ENCODE data around the gene SMARCD1. TPM values are rescaled to one million over a fixed set of nuclear protein-coding genes. Genes with fewer than 3 reads are reported as not detected.

Gene SMARCD1
- polyA plus RNA-seq, 4 donors, result 165 to 182 (median 176) TPM

DNA sequence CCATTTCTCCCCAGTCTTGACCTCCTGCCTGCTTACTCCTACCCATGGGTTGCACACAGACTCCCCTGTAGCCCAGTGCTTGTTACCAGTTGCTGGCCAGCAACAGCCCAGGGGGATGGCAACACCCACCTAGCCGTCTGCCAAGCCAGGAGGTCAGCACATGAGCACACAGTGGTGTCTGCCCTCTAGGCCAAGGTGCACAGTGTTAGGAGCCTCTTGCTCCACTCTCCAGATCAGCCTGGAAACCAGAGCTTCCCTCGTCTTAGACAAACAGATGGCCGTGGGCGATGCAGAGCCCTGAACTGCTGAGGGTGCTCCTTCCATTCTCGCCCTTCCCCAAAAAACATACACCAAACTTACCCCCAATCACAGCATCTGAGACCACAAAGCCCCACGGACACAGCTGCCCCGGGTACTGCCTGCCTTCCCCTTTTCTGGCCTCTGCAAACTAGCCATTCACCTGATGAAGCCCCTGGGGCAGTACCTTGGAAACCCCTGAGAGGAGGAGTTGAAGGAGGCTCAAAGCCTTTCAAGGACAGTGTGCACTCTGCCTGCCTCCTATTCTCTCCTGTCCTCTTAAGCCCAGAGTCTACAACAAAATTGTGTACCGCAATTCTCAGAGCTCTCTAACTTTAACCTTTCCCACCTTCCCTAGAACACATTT lies 17.6 kb downstream of the SMARCD1 start:
- no peak for DNase-seq (ENCODE audit: low read depth in 4 of 4, low spot score in 3 of 4)

DNA sequence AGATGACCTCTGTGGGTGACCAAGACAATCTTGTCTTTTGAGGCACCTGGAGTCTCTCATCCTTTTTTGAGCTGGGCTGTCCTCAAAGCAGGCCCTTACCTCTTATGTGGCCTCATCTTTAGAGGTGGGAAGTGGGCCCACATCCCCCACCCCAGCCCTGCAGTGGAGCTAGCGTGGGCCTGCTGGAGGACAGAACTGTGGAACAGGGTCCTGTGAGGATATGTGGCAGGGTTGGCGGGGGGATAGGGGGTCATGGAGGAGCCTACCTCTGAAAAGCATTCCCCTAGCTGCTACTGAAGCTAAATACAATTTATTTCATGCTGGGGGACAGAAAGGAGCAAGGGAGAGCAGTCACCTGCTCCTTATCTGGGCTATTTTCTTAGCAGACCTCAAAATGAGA lies 18.2 kb downstream of the SMARCD1 start:
- DNase-seq (ENCODE audit: low read depth in 4 of 4, low spot score in 3 of 4), result no peak

DNA sequence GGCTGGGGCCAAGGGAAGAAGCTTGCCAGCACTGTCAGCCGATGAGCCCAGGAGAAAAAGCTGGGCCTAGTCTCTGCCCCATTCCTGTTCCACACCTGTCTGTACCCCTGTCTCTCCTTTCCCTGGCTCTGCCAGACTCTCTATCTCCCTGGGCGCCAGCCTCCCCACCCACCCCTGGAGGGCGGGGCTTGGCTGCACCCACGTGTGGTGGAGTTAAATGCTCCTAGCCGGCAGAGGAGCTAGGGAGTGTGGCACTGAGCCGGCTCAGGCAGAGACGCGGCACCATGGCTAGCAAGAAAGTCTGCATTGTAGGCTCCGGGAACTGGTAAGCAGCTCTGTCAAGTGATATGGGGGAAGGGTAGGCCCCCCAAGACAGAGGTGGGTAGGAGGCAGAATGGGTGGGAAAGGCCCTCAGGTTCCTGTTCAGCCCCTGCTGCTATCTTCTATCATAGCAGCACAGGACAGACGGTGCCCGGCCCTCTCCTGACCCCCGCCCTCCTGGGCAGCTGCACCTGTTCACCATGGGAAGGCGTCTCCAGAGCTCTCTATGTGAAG lies 18.7 kb downstream of the SMARCD1 start, which contains the start of gene GPD1:
GPD1 (plus strand) TSS at position 242 of the 555 bp plus-strand sequence; CDS start at position 285, 43 bp downstream.
- DNase-seq (ENCODE audit: low read depth in 4 of 4, low spot score in 3 of 4), result no peak

DNA sequence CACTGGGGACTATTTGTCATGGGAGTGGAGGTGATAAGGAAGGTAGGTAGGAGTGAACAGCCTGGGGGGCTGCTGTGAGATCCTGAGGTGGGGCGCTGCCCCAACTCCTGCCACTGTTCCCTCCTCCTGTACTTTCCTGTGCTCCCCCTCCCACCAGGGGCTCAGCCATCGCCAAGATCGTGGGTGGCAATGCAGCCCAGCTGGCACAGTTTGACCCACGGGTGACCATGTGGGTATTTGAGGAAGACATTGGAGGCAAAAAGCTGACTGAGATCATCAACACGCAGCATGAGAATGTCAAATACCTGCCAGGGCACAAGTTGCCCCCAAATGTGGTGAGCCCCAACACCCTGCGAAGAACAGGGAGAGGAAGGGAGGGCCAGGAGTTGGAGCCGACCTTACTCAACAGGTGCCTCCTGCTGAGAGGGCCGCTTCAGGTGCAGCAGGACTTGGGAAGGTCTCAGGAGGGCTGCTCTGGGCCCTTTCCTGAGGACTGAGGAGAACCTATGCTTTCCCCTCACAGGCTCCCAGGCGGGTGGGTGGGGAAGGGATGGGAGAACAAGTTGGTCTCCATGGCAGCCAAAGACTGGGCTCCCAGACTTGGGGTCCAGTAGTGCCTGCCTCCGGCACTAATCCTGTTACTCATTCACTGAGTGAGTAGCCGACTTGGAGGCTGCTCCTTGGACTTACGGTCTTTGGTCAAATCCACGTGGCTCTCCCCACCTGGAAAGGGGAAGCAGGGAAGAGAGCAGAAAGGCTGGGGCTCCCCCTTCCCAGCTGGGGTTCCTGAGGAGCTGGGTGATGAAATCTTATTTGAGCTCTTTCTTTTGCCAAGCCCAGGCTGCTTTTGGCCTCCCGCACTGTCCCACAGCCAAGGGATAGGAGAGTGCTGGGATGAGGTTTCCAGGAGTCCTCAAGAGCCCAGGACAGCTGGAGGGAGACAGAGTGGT lies 19.6 kb downstream of the SMARCD1 start:
- DNase-seq (ENCODE audit: low read depth in 4 of 4, low spot score in 3 of 4), result no peak

DNA sequence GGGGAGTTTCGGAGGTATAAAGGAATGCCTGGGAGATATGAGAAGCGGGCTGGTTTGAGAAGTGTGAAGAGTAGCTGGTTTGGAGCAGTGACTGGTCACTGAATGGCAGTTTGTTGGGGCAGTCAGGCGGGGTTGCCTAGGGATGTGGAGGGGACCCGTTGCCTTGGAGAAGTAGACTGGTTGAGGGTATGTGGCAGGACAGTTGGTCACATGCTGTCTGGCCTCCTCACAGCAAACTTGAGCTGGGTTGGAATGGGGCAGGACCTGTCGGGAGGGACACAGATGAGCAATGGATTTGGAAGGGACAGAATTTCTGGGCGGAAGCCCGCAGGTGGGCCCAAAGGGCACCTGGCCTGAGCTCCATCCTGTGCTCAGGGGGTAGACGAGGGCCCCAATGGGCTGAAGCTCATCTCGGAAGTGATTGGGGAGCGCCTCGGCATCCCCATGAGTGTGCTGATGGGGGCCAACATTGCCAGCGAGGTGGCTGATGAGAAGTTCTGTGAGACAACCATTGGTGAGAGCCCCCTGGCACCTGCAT lies 20.8 kb downstream of the SMARCD1 start:
- DNase-seq (ENCODE audit: low read depth in 4 of 4, low spot score in 3 of 4), result no peak

DNA sequence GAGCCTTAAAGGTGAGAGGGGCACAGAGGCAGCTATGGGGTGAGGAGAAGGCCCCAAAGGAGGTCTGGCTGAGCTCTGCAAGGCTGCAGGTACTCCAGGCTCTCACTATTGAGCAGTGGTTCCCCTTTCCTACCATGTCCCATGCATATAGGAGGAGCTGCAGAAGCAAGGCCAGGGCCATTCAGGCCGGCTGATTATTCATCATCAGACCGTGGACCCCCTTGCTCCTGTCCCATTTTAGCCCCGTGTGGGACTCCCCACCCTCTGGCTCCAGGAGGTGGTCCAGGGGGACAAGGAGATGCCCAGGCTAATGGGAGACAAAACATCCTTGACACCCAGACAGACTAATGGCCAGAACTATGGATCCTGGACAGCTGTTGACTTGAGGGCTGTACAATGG lies 21.8 kb downstream of the SMARCD1 start:
- no peak for DNase-seq (ENCODE audit: low read depth in 4 of 4, low spot score in 3 of 4)

DNA sequence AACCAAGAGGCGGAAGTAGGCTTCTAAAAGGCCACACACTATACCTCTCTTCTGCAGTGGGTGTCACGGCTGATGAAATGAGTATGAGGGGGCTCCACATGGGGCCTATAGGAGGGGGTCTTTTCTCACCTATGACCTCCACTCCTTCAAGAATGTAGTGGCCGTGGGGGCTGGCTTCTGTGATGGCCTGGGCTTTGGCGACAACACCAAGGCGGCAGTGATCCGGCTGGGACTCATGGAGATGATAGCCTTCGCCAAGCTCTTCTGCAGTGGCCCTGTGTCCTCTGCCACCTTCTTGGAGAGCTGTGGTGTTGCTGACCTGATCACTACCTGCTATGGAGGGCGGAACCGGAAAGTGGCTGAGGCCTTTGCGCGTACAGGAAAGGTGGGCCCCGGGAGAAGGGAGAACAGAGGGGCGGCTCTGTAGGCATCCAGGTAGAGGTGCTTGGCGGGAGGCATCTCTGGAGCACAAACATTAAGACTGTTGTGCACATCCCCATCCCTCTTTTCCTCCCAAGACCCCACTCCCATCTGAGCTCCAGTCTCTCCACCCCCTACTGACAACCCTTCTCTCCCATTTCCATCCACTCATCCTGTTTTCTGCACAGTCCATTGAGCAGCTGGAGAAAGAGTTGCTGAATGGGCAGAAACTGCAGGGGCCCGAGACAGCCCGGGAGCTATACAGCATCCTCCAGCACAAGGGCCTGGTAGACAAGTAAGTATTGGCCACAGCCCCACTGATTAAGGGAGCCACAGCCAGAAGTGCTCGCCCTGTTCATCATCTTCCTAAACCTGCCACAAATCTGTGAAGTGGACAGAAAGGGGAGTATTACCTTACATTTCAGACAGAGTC lies 22.5 kb downstream of the SMARCD1 start:
- no peak for DNase-seq (ENCODE audit: low read depth in 4 of 4, low spot score in 3 of 4)

DNA sequence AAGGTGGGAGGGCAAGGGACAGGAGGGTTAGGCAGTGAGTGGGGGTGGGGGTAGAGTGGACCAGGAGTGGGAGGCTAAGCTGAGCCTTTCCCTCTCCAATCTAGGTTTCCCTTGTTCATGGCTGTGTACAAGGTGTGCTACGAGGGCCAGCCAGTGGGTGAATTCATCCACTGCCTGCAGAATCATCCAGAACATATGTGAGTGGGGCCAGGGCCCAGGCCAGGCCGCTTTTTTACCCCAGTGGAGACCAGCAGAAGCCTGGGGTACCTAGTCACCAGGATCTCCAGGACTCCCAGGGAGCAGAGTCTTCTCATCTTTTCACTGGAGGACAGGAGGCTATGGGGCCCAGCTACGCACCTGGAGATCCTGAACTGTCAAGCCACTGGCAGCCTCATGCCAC lies 24.2 kb downstream of the SMARCD1 start:
- DNase-seq (ENCODE audit: low read depth in 4 of 4, low spot score in 3 of 4), result no peak

DNA sequence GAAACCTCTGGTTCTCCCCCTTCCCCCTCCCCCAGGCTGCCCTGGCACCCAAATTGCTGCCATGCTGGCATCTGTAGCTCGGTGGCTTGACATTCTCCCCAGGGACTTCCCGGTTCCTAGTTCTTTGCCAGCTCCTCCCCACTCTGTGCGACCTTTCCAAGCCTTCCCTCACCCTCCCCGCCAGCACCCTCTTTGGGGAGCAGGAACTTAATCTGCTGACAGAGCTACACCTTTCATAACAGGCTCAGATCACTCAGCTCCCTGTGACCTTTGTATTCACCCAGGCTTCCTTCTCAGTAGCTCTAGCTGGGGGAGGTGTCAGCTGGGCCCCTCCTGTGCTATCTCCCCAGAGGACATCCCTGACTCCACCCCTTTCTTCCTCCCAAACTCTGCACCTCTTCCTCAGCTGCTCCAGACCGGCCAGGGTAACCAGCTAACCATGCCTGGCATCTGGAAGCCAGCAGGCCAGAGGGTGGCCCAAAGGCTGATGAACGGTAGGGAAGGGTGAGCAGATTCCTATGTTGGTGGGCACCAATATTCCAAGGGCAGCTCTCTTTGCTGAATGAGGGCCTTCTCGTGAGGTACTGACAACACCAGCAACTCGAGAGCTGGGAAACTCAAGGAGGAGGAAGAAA lies 25.1 kb downstream of the SMARCD1 start:
- no peak for DNase-seq (ENCODE audit: low read depth in 4 of 4, low spot score in 3 of 4)

DNA sequence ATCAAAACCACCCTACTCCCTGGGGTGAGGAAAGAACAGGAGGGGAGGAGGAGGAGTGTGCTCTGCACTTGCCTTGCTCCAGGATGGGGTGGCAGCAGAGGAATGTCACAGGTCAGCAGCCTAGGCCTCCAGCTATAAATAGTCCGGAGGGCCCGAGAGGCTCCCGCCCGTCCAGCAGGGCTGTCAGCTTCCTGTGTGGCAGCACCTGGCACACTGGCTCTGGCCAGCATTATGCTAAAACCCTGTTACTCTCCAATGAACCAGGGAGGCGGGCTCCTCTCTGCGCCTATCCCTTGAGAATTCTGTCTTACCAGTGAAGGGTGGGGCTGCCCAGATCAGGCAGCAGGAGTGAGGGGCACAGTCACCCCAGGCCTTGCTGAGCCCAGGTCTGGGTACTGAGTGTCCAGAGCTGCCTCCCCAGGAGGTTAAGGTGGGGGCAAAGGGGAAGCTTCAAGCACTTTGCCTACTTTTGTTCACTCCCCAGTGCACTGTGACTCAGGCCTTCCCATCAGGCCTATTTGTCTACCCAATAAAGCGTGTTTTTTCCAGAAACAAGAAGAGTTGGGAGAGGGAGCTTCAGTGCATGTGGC lies 25.7 kb downstream of the SMARCD1 start:
- DNase-seq (ENCODE audit: low read depth in 4 of 4, low spot score in 3 of 4), result peak in 3 of 4 donors; percentile 43 to 74 (median 73)

DNA sequence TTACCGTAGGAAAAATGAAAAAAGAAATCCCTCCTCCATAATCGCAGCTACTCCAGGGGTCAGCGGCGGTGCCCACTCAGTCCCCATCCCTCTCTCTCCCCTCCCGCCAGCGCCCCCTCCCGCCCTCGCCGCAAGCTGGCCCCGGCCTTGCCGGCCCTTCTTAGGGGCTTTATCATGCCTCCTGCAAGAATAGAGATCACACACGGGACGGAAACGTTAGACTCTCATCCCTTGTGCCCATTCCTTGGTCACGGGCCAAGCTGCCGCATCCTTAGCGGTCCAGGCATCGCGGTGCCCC lies 26.2 kb downstream of the SMARCD1 start:
- no peak for DNase-seq (ENCODE audit: low read depth in 4 of 4, low spot score in 3 of 4)

DNA sequence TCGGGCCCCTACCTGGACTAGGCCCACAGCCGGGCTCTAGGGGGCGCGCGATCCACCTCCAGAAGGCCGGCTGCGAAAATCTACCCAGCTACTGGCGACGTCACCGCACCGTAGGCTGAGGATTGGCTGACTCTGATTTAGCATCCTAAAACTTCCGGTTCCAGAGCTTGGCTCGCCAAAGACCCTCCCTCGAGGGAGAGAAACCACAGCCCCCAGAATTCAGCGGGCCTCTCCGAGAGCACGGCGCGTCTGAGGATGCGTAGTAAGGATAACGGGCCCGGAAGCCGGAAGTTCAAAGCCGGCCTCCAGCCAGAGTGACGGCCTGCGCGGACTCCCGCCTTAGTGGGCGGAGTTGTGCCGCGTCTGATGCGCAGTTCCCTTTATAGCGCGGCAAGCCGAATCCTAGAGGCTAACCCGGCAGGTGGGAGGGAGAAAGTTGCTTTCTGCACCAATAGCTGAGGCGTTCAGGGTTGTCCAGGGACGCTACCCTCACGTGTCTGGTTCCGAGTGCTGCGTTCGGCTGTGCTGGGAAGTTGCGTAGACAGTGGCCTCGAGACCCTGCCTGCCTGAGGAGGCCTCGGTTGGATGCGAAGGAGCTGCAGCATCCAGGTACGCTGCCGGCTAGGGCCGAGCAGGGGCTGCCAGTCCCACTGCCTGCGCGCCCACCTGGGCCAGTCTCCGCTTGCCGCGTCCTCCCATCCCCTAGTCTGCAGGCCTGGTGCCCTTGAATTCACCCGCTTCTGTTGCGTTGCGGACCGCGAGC lies 26.7 kb downstream of the SMARCD1 start, which contains the start of gene COX14:
COX14 (plus strand) TSS at position 544 of the 763 bp plus-strand sequence. CDS start 7,808 bp downstream, outside the sequence.
- DNase-seq (ENCODE audit: low read depth in 4 of 4, low spot score in 3 of 4), result peak; percentile 97 to 99 (median 98)

DNA sequence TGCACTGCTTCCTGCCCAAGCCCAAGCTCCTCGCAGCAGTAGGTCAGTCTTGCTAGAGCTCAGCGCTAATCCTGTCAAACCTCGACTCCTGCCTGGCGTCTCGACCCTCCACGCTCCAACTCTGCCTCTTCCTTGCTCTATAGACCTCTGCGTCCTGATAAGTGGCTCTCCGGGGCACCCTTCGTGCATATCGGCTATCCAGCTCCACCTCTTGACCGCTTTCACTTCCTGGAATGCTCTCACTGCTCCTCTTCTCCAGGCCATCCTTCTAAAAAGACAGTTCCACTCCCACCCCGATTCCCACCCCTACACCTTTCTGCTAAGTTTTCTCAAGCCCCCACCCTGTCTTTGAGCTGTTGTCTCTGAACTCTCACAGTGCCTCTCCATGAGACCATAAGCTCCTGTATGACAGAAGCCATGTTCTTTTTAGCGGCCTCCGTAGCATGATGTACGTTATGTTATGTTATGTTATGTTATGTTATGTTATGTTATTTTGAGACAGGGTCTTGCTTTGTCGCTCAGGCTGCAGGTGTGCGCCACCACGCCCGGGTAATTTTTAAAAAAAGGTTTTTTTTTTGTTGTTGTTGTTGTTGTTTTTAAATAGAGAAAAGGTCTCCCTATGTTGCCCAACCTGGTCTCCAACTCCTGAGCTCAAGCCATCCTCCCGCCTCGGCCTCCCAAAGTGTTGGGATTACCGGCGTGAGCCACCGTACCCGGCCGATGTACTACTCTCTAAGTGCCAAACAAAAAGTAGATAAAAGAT lies 27.5 kb downstream of the SMARCD1 start:
- DNase-seq (ENCODE audit: low read depth in 4 of 4, low spot score in 3 of 4), result no peak

DNA sequence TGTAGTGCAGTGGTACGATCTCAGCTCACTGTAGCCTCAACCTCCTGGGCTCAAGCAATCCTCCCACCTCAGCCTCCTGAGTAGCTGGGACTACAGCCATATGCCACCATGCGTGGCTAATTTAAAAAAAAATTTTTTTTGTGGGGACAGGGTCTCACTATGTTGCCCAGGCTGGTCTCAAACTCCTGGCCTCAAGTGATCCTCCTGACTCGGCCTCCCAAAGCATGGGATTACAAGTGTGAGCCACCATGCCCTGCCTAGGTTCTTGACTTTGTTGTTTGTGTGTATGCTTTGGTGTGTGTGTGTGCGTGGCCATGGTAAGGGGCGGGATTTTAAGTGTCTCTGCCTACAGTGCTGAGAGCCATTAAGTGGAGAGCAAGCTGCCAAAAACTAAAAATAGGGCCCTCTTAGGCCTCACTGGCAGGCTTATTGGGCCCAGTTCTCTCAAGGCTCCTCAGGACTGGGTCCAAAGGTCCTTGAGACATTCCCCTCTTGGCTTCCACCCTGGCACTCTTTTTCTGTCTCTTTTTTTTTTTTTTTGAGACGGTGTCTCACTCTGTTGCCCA lies 32.0 kb downstream of the SMARCD1 start:
- no peak for DNase-seq (ENCODE audit: low read depth in 4 of 4, low spot score in 3 of 4)

DNA sequence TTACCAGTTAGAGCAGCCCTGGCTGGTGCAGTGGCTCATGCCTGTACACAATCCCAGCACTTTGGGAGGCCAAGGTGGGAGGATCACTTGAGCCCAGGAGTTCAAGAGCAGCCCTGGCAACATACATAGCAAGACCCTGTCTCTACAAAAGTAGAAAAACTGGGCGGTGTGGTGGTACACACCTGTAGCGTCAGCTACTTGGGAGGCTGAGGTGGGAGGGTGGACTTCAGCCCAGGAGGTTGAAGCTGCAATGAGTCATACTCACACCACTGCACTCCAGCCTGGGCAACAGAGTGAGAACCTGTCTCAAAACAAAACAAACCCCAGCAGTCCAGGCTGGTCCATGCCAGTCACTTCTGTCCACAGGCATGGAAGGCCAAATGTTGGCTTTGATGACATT lies 34.2 kb downstream of the SMARCD1 start:
- DNase-seq (ENCODE audit: low read depth in 4 of 4, low spot score in 3 of 4), result no peak

DNA sequence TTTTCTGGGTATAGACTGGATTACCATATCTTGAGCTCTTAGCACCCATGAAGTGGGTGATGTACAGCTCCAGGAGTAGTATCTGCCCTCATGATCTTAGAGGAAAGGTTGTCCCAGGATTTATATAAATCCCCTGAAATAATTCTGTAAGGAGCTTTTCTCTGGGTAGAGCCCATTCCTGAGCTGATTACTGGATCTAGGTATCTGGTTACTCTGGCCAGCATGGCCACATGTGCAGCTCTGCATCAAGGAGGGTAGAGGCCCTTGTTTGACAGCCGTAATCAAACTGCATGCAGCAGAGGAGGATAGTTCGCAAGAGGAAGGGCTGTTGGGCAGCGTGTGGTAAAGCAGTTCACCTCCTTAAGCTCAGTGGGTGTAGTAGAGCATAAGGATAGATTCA lies 35.4 kb downstream of the SMARCD1 start:
- DNase-seq (ENCODE audit: low read depth in 4 of 4, low spot score in 3 of 4), result no peak

DNA sequence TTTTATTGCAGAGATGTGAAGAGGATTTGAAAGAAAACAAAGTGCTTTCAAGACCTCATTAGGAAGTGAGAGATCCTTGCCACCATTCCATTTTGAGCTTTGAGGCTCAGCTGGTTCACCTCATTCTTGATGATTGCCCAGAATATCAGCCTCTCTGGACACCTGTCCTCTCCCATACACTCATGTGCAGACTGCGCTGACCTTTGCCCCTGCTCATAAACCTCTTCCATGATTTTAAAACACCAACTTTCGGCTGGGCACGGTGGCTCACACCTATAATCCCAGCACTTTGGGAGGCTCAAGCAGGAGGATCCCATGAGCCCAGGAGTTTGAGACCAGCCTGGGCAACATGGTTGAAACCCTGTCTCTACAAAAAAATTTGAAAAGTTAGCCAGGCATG lies 35.8 kb downstream of the SMARCD1 start:
- DNase-seq (ENCODE audit: low read depth in 4 of 4, low spot score in 3 of 4), result no peak

DNA sequence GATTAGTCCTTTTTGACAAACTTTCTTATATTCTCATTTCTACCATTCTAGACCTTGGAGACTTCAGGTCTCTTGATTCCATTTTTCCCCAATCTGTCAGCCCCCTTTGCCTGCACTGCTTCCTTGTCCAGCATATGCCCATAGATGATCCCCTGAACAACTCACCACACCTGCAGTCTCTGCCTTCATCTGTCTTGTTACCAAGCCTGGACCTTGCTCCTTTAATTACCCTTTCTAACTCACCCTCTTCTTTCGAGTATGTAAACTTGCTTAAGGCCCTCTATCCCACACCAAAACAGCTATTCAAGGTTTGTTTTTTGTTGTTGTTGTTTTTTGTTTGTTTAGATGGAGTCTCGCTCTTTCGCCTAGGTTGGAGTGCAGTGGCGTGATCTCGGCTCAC lies 36.5 kb downstream of the SMARCD1 start:
- no peak for DNase-seq (ENCODE audit: low read depth in 4 of 4, low spot score in 3 of 4)
